B cell (primary cell): Measurements from ENCODE around the gene BABAM2. TPM values are rescaled to one million over a fixed set of nuclear protein-coding genes. Genes with fewer than 3 reads are reported as not detected.

Experiments
- ATAC-seq: fragments of 200-7000 bp; cut with Tn5 transposase; one replicate; pipeline ENCODE4 v1.10.0; 2021; ENCODE audit warnings: low read depth, mild to moderate bottlenecking, moderate number of reproducible peaks, moderate library complexity
- CTCF ChIA-PET: fragments of 350-600 bp; sonication (Branson Sonifier 250); formaldehyde crosslinking; loops from one replicate; lab custom pipeline; 2021; ENCODE audit warnings: antibody characterized with exemption, inconsistent platforms; lab: Charles Lee
- POLR2A ChIA-PET: fragments of 350-600 bp; sonication (Branson Sonifier 250); formaldehyde crosslinking; loops from one replicate; lab custom pipeline; 2021; ENCODE audit warnings: antibody characterized with exemption; lab: Charles Lee
- DNase-seq: peaks from one replicate; pipeline ENCODE4 v3.0.0; 2013
- H2AFZ ChIP-seq: 2 replicates; pipeline ENCODE4 v1.6.1; 2012; ENCODE audit warnings: mild to moderate bottlenecking, low read depth, low read length; ENCODE audit not compliant: insufficient read depth, poor library complexity, severe bottlenecking
- H3K27ac ChIP-seq, 2 donors: 1 replicate in 1 of 2; 2 replicates in 1 of 2; pipeline ENCODE4 v1.5.1; 2012 to 2013; ENCODE audit warnings: low read length in 2 of 2, mild to moderate bottlenecking in 2 of 2, moderate library complexity in 1 of 2
- H3K27me3 ChIP-seq, 4 experiments: fragments of 200-600 bp in 1 of 4; sonication (generic) in 1 of 4; replicated peaks in 1 of 4; 1 replicate in 2 of 4; 2 replicates in 2 of 4; pipeline versions ENCODE4 v1.6.1 to v1.7.0; 2013 to 2016; ENCODE audit warnings: low read length in 3 of 4, mild to moderate bottlenecking in 2 of 4, mixed read lengths in 1 of 4, moderate library complexity in 1 of 4; ENCODE audit not compliant: insufficient read depth in 4 of 4, control insufficient read depth in 3 of 4; ENCODE audit errors: control extremely low read depth in 1 of 4
- H3K36me3 ChIP-seq, 2 experiments: replicated peaks in 1 of 2; 1 replicate in 1 of 2; 2 replicates in 1 of 2; pipeline versions ENCODE4 v1.6.1 to v1.7.1; 2013; ENCODE audit warnings: low read length in 1 of 2; ENCODE audit not compliant: insufficient read depth in 2 of 2, control insufficient read depth in 1 of 2; ENCODE audit errors: control extremely low read depth in 1 of 2, extremely low read depth in 1 of 2
- H3K4me1 ChIP-seq, 2 donors: fragments of 200-600 bp in 1 of 2; sonication (generic) in 1 of 2; 1 replicate in 1 of 2; 2 replicates in 1 of 2; pipeline versions ENCODE4 v1.5.1 to v1.6.1; 2013 to 2017; ENCODE audit warnings: low read length in 2 of 2; ENCODE audit not compliant: control insufficient read depth in 2 of 2, insufficient read depth in 2 of 2
- H3K4me2 ChIP-seq: replicated peaks from 2 replicates; pipeline ENCODE3; 2012; ENCODE audit warnings: mild to moderate bottlenecking, low read depth, low read length; ENCODE audit not compliant: poor library complexity, severe bottlenecking
- H3K4me3 ChIP-seq, 5 experiments: fragments of 200-600 bp in 1 of 5; sonication (generic) in 1 of 5; 1 replicate in 3 of 5; 2 replicates in 2 of 5; pipeline versions ENCODE4 v1.5.1 to v1.7.0; 2011 to 2016; ENCODE audit warnings: low read length in 4 of 5, mild to moderate bottlenecking in 4 of 5, low read depth in 2 of 5, control low read depth in 1 of 5, moderate library complexity in 1 of 5; ENCODE audit not compliant: insufficient read depth in 1 of 5; ENCODE audit errors: control extremely low read depth in 1 of 5, extremely low read depth in 1 of 5
- H3K79me2 ChIP-seq: fragments of 200-600 bp; sonication (generic); one replicate; pipeline ENCODE4 v1.6.0; 2016; ENCODE audit warnings: low read length; ENCODE audit not compliant: control insufficient read depth, insufficient read depth
- H3K9ac ChIP-seq: fragments of 200-600 bp; sonication (generic); 2 replicates; pipeline ENCODE4 v1.6.1; 2017; ENCODE audit warnings: mild to moderate bottlenecking, low read length, moderate library complexity
- H3K9me3 ChIP-seq, 3 donors: one replicate each; pipeline versions ENCODE4 v1.6.1 to v1.7.1; 2013; ENCODE audit warnings: low read length in 2 of 3; ENCODE audit not compliant: control insufficient read depth in 2 of 3, insufficient read depth in 1 of 3; ENCODE audit errors: control extremely low read depth in 1 of 3
- H4K20me1 ChIP-seq: 2 replicates; pipeline ENCODE4 v1.6.0; 2012; ENCODE audit warnings: mild to moderate bottlenecking, low read length; ENCODE audit not compliant: insufficient read depth, control insufficient read depth, poor library complexity, severe bottlenecking
- H3K27ac Mint-ChIP-seq: one replicate; pipeline ENCODE4 v1.8.0; 2021; ENCODE audit warnings: mixed read lengths
- H3K27me3 Mint-ChIP-seq: one replicate; pipeline ENCODE4 v1.8.0; 2021; ENCODE audit warnings: mixed read lengths
- H3K4me1 Mint-ChIP-seq: one replicate; pipeline ENCODE4 v1.8.0; 2021; ENCODE audit warnings: mixed read lengths
- H3K4me3 Mint-ChIP-seq: one replicate; pipeline ENCODE4 v1.8.0; 2021; ENCODE audit warnings: mixed read lengths
- H3K9me3 Mint-ChIP-seq: one replicate; pipeline ENCODE4 v1.8.0; 2022; ENCODE audit warnings: mixed read lengths; ENCODE audit not compliant: insufficient read depth
- EZH2 ChIP-seq: IDR thresholded peaks from 2 replicates; pipeline ENCODE4 v1.6.1; 2012; ENCODE audit warnings: borderline replicate concordance, low read depth, mild to moderate bottlenecking, moderate library complexity, low read length; ENCODE audit not compliant: insufficient read depth, poor library complexity, severe bottlenecking
- WGBS: methylation state at CpG from one replicate; pipeline ENCODE4 v1.1.5; 2013; ENCODE audit warnings: missing lambda C conversion rate; ENCODE audit not compliant: insufficient coverage; 5-methylcytosine and 5-hydroxymethylcytosine counted together
- intact Hi-C: fragments of 100-400 bp; cut with micrococcal nuclease; formaldehyde crosslinking; loops from one replicate; pipeline ENCODE4 v1.10.0; 2022
- polyA plus RNA-seq: library from polyadenylated mRNA; depleted of rRNA; stranded (reverse); fragments of >200 nt; gene quantifications from 2 replicates; pipeline ENCODE4 v1.2.3, GENCODE V29; 2012
- total RNA-seq, 2 donors: library from RNA; stranded (reverse); fragments of 120-200 nt in 1 of 2; gene quantifications; 1 replicate in 1 of 2; 2 replicates in 1 of 2; pipeline versions ENCODE4 v1.2.3 to v1.2.4, GENCODE V29; 2013 to 2022
- TF ChIP-seq, protein P1 (sequence below): fragments of 200-600 bp; IDR thresholded peaks from one replicate; pipeline ENCODE4 v1.8.0; 2022; ENCODE audit warnings: antibody characterized with exemption, mild to moderate bottlenecking

BABAM2 gene
- total and polyA plus RNA-seq, 2 donors (not counting 1 experiment from before 2014, with no cell fraction given) = 22.3 to 69.6 TPM

DNA sequence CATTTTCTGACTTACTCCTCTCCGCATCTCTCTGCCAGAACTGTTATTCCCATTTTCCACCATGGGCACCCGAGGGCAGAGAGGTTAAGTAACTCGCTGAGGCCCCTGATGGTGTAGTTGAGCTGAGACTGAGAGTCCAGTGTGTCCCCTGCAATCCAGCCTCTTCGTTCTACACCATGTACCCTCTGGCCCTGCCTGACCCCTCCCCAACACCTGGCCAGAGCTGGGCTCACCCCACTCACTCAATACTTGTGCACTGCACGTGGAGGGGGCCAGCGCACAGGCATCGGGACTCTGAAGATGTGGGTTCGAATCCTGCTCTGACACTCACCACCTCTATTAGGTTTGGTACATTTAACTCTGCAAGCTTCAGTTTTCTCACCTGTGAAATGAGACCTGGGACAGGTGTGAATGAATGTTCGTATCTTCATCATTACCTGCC is 477.8 kb downstream of the BABAM2 start:
- Histone ChIP-seq H3K27ac (no peak overlapping the region), H3K36me3 (no peaks in the 10 kb centered on the region), H2AFZ (no peak overlapping the region), H3K79me2 (no peaks in the 10 kb centered on the region), H3K9ac (no peak overlapping the region), H3K4me1 (peaks cover 4 to 9% of the 10 kb centered on the region in 2 donors), H3K4me2 (no peak overlapping the region), H3K4me3 (no peak overlapping the region), H4K20me1 (no peaks in the 10 kb centered on the region), H3K9me3 (no peaks in the 10 kb centered on the region), H3K27me3 (no peaks in the 10 kb centered on the region)
- intact Hi-C loops = no loop called here
- Mint-ChIP-seq H3K9me3 (no peaks in the 10 kb centered on the region), H3K27ac (no peak overlapping the region), H3K27me3 (peaks cover 18% of the 10 kb centered on the region), H3K4me3 (no peak overlapping the region), H3K4me1 (peaks cover 9% of the 10 kb centered on the region)
- WGBS = 93% methylated on average over 6 of the region's 9 CpGs
- DNase-seq = no peak
- POLR2A ChIA-PET = interaction anchor here (0.7 kb wide), 1 partner anchor 9 kb away, joined by 3 read pairs; no protein-coding TSS in a partner anchor
- no peak for ATAC-seq
- TF ChIP-seq, protein P1, sequence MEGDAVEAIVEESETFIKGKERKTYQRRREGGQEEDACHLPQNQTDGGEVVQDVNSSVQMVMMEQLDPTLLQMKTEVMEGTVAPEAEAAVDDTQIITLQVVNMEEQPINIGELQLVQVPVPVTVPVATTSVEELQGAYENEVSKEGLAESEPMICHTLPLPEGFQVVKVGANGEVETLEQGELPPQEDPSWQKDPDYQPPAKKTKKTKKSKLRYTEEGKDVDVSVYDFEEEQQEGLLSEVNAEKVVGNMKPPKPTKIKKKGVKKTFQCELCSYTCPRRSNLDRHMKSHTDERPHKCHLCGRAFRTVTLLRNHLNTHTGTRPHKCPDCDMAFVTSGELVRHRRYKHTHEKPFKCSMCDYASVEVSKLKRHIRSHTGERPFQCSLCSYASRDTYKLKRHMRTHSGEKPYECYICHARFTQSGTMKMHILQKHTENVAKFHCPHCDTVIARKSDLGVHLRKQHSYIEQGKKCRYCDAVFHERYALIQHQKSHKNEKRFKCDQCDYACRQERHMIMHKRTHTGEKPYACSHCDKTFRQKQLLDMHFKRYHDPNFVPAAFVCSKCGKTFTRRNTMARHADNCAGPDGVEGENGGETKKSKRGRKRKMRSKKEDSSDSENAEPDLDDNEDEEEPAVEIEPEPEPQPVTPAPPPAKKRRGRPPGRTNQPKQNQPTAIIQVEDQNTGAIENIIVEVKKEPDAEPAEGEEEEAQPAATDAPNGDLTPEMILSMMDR = no peak
- no peak for TF ChIP-seq EZH2
- CTCF ChIA-PET = no interaction called here

DNA sequence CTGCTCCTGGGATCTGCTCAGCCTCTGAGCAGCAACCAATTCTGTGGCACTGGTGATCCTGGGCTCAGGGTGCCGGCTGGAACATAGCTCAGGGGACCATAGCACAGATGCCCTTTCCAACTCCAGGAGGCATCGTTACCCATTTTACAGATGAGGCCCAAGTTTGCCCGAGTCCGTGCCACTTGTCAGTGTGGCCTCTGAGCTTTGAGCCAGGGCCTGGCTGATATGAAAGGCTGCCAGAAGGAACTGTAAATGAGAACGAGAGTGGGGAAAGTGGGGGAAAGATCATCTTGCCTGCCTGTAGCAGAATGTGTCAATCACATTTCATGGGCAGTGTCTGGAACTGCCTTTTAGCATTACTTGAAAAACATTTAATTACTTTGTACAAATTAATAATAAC is 478.8 kb downstream of the BABAM2 start:
- CTCF ChIA-PET = interaction anchor here (1.2 kb wide), 1 partner anchor 27 kb away, joined by 3 read pairs; no protein-coding TSS in a partner anchor
- peaks cover 9% of the 10 kb centered on the region for H3K4me1 Mint-ChIP-seq
- H3K27me3 Mint-ChIP-seq = peaks cover 22% of the 10 kb centered on the region

More for the DNA sequence above, 478.8 kb downstream of the BABAM2 start:
- Histone ChIP-seq H3K36me3 (no peaks in the 10 kb centered on the region), H3K4me1 (peaks cover 4 to 9% of the 10 kb centered on the region in 2 donors), H3K27me3 (no peaks in the 10 kb centered on the region), H3K79me2 (no peaks in the 10 kb centered on the region), H3K27ac (no peak overlapping the region), H3K9me3 (no peaks in the 10 kb centered on the region), H3K4me3 (no peak overlapping the region), H2AFZ (no peak overlapping the region), H4K20me1 (no peaks in the 10 kb centered on the region), H3K9ac (no peak overlapping the region), H3K4me2 (no peak overlapping the region)
- 71% methylated on average over 4 of the region's 5 CpGs for WGBS
- POLR2A ChIA-PET = no interaction called here
- no peaks in the 10 kb centered on the region for H3K9me3 Mint-ChIP-seq
- DNase-seq (no peak), ATAC-seq (no peak)
- intact Hi-C loops = no loop called here
- no peak overlapping the region for H3K27ac Mint-ChIP-seq
- H3K4me3 Mint-ChIP-seq = no peak overlapping the region
- TF ChIP-seq EZH2 = no peak
- TF ChIP-seq, protein P1 = no peak
